ENCODE data around the gene PRLR. TPM values are rescaled to one million over a fixed set of nuclear protein-coding genes. Genes with fewer than 3 reads are reported as not detected.
"Not testable (repeated sequence)": the region's sequence is repeated elsewhere in the genome, so short reads cannot be mapped to it uniquely, and the experiment has no call there.

PRLR gene
- total and polyA plus RNA-seq, 2 of the 8 experiments (the other 6 are each of a cell fraction or from before 2014, with no cell fraction given): 0.53 to 2.5 TPM

DNA sequence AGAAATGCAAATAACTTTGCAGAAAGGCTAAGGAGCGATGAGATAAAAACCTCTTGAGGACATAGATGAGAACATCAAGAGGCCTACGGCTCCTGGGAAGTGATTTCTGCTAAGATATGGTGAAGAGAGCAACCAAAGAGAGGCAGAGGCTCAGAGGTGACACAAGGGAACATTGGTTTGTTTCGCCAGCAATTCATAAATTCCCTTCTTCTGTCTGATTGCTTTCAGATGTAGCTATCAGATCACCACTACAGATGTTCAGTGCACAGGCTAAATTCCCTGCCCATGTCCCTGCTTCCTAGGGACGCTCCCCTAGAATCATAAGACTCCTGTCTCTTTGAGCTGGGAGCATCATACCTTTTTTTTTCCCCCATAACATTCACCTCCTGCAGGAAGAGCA, 193.8 kb downstream of the PRLR start (continued):
- TF ChIP-seq ASH2L (IDR thresholded peaks at IDR 0.05; ENCODE audit: low read length) (no peak), EP300 (IDR thresholded peaks at IDR 0.05; ENCODE audit: borderline replicate concordance in 1 of 2, low read depth in 2 of 2, low read length in 2 of 2) (no peak), SP1 (IDR thresholded peaks at IDR 0.05; ENCODE audit: low read depth, low read length) (no peak)
- TF ChIP-seq, protein P1, sequence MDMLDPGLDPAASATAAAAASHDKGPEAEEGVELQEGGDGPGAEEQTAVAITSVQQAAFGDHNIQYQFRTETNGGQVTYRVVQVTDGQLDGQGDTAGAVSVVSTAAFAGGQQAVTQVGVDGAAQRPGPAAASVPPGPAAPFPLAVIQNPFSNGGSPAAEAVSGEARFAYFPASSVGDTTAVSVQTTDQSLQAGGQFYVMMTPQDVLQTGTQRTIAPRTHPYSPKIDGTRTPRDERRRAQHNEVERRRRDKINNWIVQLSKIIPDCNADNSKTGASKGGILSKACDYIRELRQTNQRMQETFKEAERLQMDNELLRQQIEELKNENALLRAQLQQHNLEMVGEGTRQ (IDR thresholded peaks at IDR 0.05; ENCODE audit: low read length): no peak

DNA sequence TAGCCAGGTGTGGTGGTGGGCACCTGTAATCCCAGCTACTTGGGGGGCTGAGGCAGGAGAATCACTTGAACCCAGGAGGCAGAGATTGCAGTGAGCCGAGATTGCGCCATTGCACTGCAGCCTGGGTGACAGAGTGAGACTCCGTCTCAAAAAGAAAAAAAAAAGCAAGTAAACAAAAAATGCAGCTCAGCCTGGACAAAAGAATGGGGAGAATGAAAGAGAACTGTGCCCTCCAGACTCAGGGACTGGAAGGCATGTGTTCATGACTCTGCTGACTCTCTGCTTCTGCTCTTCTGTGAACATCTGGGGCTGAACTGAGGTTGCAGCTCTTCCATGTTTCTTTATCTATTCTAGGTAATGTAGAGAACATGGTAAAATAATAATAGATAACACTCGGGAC, 194.4 kb downstream of the PRLR start:
- H3K79me2 ChIP-seq (ENCODE audit: control insufficient read depth in 1 of 2, insufficient read depth in 2 of 2, low read length in 2 of 2); H3K14ac ChIP-seq (ENCODE audit: insufficient read length); H2AFZ ChIP-seq (ENCODE audit: low read length); DNase-seq (ENCODE audit: low read depth in 1 of 2, low spot score in 2 of 2); H3K56ac ChIP-seq (replicated peaks; ENCODE audit: insufficient read length, low read depth, low read length); H4K8ac ChIP-seq (ENCODE audit: extremely low read depth, insufficient read depth, low read length); POLR2A ChIA-PET (ENCODE audit: partially characterized antibody); H3K23me2 ChIP-seq (ENCODE audit: low read depth, low read length); H3K4me2 ChIP-seq (ENCODE audit: insufficient read depth in 1 of 2, low read depth in 2 of 2, low read length in 2 of 2); H3K23ac ChIP-seq (ENCODE audit: insufficient read length); H4K91ac ChIP-seq (replicated peaks; ENCODE audit: insufficient read length, low read length); H3K27ac ChIP-seq (ENCODE audit: low read depth, low read length); H2BK15ac ChIP-seq (ENCODE audit: low read length); FAIRE-seq; H3K4me3 ChIP-seq (ENCODE audit: extremely low read depth in 1 of 4, insufficient read depth in 2 of 4, low read depth in 3 of 4, low read length in 4 of 4); H3K18ac ChIP-seq (ENCODE audit: extremely low read depth, low read length); H4K20me1 ChIP-seq (replicated peaks in 1 of 2; ENCODE audit: control insufficient read depth in 1 of 2, insufficient read depth in 2 of 2, low read length in 2 of 2); H3K27me3 ChIP-seq (replicated peaks in 1 of 4; ENCODE audit: control insufficient read depth in 3 of 4, extremely low read depth in 1 of 4, insufficient read depth in 3 of 4, low read length in 3 of 4); H2AK5ac ChIP-seq (ENCODE audit: low read depth, low read length); H3K36me3 ChIP-seq (ENCODE audit: control insufficient read depth in 2 of 4, insufficient read depth in 4 of 4, low read length in 3 of 4); H2BK120ac ChIP-seq (replicated peaks; ENCODE audit: low read depth, low read length); H3K4me1 ChIP-seq (replicated peaks in 1 of 4; ENCODE audit: control insufficient read depth in 3 of 4, insufficient read depth in 4 of 4, low read length in 3 of 4); H3K9ac ChIP-seq (replicated peaks in 1 of 4; ENCODE audit: extremely low read depth in 1 of 4, low read depth in 3 of 4, low read length in 3 of 4); H2BK5ac ChIP-seq (ENCODE audit: low read depth, low read length); H2BK12ac ChIP-seq (ENCODE audit: low read depth, low read length); H4K5ac ChIP-seq (ENCODE audit: insufficient read length, low read depth, low read length); H3K79me1 ChIP-seq (ENCODE audit: low read depth, low read length); H2BK20ac ChIP-seq (ENCODE audit: low read length); H3K9me3 ChIP-seq (ENCODE audit: insufficient read depth in 2 of 2, low read depth in 1 of 2, low read length in 1 of 2); H3K4ac ChIP-seq (replicated peaks; ENCODE audit: insufficient read length, low read depth, low read length): not testable (repeated sequence)
- 88% methylated on average over 1 of the region's 4 CpGs; no CpG with 5 or more reads in 1 of the 2 experiments for WGBS, 2 experiments (ENCODE audit: extremely low coverage in 1 of 2, insufficient coverage in 1 of 2, insufficient read length in 1 of 2, insufficient replicate concordance in 2 of 2, low coverage in 1 of 2, low lambda C conversion rate in 2 of 2, missing lambda C conversion rate in 1 of 2)
- CTCF ChIA-PET (ENCODE audit: partially characterized antibody): interaction anchor here (1.1 to 1.8 kb wide), 3 partner anchors 10 to 152 kb away, joined by 3 to 9 read pairs (median 3); no protein-coding TSS in a partner anchor
